GM15510 (cell line): Measurements from ENCODE around the gene ZNF638.

ENCODE experiments used
- POLR2A ChIP-seq: IDR thresholded peaks from 3 replicates; pipeline ENCODE4 v1.6.1; 2011; ENCODE audit warnings: borderline replicate concordance; ENCODE audit not compliant: insufficient read length; ENCODE audit errors: extremely low read depth

The ZNF638 gene

GRCh38 chr2:71467180-71467815 is 135.7 kb downstream of the ZNF638 start:
- no peak for TF ChIP-seq POLR2A

- TF ChIP-seq POLR2A = no peak
Observed at GRCh38 chr2:71468279-71469015, 136.9 kb downstream of the ZNF638 start.

GRCh38 chr2:71469403-71470398 is 138.1 kb downstream of the ZNF638 start:
- TF ChIP-seq POLR2A = no peak

GRCh38 chr2:71471276-71471675 is 139.7 kb downstream of the ZNF638 start:
- TF ChIP-seq POLR2A = no peak

- TF ChIP-seq POLR2A = no peak
Observed at GRCh38 chr2:71472019-71472418, 140.4 kb downstream of the ZNF638 start.

GRCh38 chr2:71473346-71474031 is 141.9 kb downstream of the ZNF638 start:
- no peak for TF ChIP-seq POLR2A

- TF ChIP-seq POLR2A = no peak
Observed at GRCh38 chr2:71474116-71474743, 142.6 kb downstream of the ZNF638 start.

GRCh38 chr2:71474744-71475397 is 143.3 kb downstream of the ZNF638 start:
- no peak for TF ChIP-seq POLR2A

- TF ChIP-seq POLR2A = no peak
Observed at GRCh38 chr2:71476495-71476894, 144.9 kb downstream of the ZNF638 start.

- TF ChIP-seq POLR2A = no peak
Observed at GRCh38 chr2:71477231-71477691, 145.7 kb downstream of the ZNF638 start.

- TF ChIP-seq POLR2A = no peak
Observed at GRCh38 chr2:71478806-71479205, 147.2 kb downstream of the ZNF638 start.

GRCh38 chr2:71479261-71479660 is 147.7 kb downstream of the ZNF638 start:
- no peak for TF ChIP-seq POLR2A

GRCh38 chr2:71481111-71481510 is 149.5 kb downstream of the ZNF638 start:
- TF ChIP-seq POLR2A = no peak

- no peak for TF ChIP-seq POLR2A
Observed at GRCh38 chr2:71482055-71482454, 150.5 kb downstream of the ZNF638 start.

GRCh38 chr2:71483246-71483645 is 151.7 kb downstream of the ZNF638 start:
- TF ChIP-seq POLR2A = no peak
